Chondrocyte (in vitro differentiated cells): ENCODE measurements around the gene GPX1. TPM values are rescaled to one million over a fixed set of nuclear protein-coding genes. Genes with fewer than 3 reads are reported as not detected.
"Not testable (repeated sequence)": the region's sequence is repeated elsewhere in the genome, so short reads cannot be mapped to it uniquely, and the experiment has no call there.

Experiments
- DNase-seq: peaks from one replicate; pipeline ENCODE4 v3.0.0; 2021; ENCODE audit warnings: mixed read lengths, low spot score
- H3K27ac Mint-ChIP-seq: one replicate; pipeline ENCODE4 v1.8.0; 2021; ENCODE audit warnings: mild to moderate bottlenecking, moderate library complexity, mixed read lengths; ENCODE audit not compliant: unreplicated experiment
- H3K27me3 Mint-ChIP-seq: 2 replicates; pipeline ENCODE4 v1.8.0; 2021; ENCODE audit warnings: low read depth, mixed read lengths
- H3K36me3 Mint-ChIP-seq: 2 replicates; pipeline ENCODE4 v1.8.0; 2021; ENCODE audit warnings: low read depth, mixed read lengths
- H3K4me1 Mint-ChIP-seq: 2 replicates; pipeline ENCODE4 v1.8.0; 2021; ENCODE audit warnings: low read depth, mild to moderate bottlenecking, mixed read lengths
- H3K4me3 Mint-ChIP-seq: one replicate; pipeline ENCODE4 v1.8.0; 2021; ENCODE audit warnings: mild to moderate bottlenecking, moderate library complexity, mixed read lengths; ENCODE audit not compliant: unreplicated experiment
- H3K9me3 Mint-ChIP-seq: 2 replicates; pipeline ENCODE4 v1.8.0; 2021; ENCODE audit warnings: low read depth, mixed read lengths
- CTCF ChIP-seq: fragments of 200-600 bp; sonication (generic); IDR thresholded peaks from 2 replicates; pipeline ENCODE4 v1.5.0; 2021; ENCODE audit warnings: antibody characterized with exemption, mild to moderate bottlenecking, moderate library complexity
- total RNA-seq: library from RNA; stranded (reverse); gene quantifications from 3 replicates; pipeline ENCODE4 v1.2.1, GENCODE V29; 2021

Gene GPX1
- total RNA-seq, 1 donor from 2014 or later, result 92.6 TPM

- Mint-ChIP-seq H3K9me3 (no peaks in the 10 kb centered on the region), H3K36me3 (peaks cover 13% of the 10 kb centered on the region), H3K4me3 (no peak overlapping the region), H3K4me1 (peaks cover 61% of the 10 kb centered on the region), H3K27me3 (no peaks in the 10 kb centered on the region), H3K27ac (peak overlapping the region; percentile 85)
- no peak for DNase-seq
- TF ChIP-seq CTCF, result no peak
Observed at GRCh38 chr3:49399461-49399860, 41.3 kb upstream of the GPX1 start.

- TF ChIP-seq CTCF, result no peak
- Mint-ChIP-seq H3K4me3 (no peak overlapping the region), H3K27me3 (no peaks in the 10 kb centered on the region), H3K36me3 (peaks cover 14% of the 10 kb centered on the region), H3K4me1 (peaks cover 60% of the 10 kb centered on the region), H3K27ac (peak overlapping the region; percentile 80), H3K9me3 (no peaks in the 10 kb centered on the region)
- no peak for DNase-seq
Observed at GRCh38 chr3:49397470-49397869, 39.3 kb upstream of the GPX1 start.

- not testable (repeated sequence) for H3K4me3 Mint-ChIP-seq, H3K27me3 Mint-ChIP-seq, H3K9me3 Mint-ChIP-seq
- Mint-ChIP-seq H3K36me3 (peaks cover 11% of the 10 kb centered on the region), H3K4me1 (peaks cover 39% of the 10 kb centered on the region), H3K27ac (peak overlapping the region; percentile 70)
- DNase-seq, result peak; percentile 14
Observed at GRCh38 chr3:49391310-49391709, 33.2 kb upstream of the GPX1 start.

GRCh38 chr3:49389297-49389696 is 31.1 kb upstream of the GPX1 start:
- Mint-ChIP-seq H3K4me3 (no peak overlapping the region), H3K36me3 (peaks cover 3% of the 10 kb centered on the region), H3K4me1 (peaks cover 40% of the 10 kb centered on the region), H3K27me3 (no peaks in the 10 kb centered on the region), H3K27ac (no peak overlapping the region), H3K9me3 (no peaks in the 10 kb centered on the region)
- peak; percentile 0 for DNase-seq
- TF ChIP-seq CTCF, result no peak

GRCh38 chr3:49388289-49388820 is 30.2 kb upstream of the GPX1 start:
- H3K27me3 Mint-ChIP-seq, result no peaks in the 10 kb centered on the region
- no peak for TF ChIP-seq CTCF
- DNase-seq, result peak; percentile 18
- peaks cover 3% of the 10 kb centered on the region for H3K36me3 Mint-ChIP-seq
- H3K27ac Mint-ChIP-seq, result peak overlapping the region; percentile 80
- no peaks in the 10 kb centered on the region for H3K9me3 Mint-ChIP-seq
- H3K4me1 Mint-ChIP-seq, result peaks cover 47% of the 10 kb centered on the region
- no peak overlapping the region for H3K4me3 Mint-ChIP-seq

GRCh38 chr3:49387721-49388120 is 29.6 kb upstream of the GPX1 start:
- H3K27me3 Mint-ChIP-seq, result no peaks in the 10 kb centered on the region
- H3K4me1 Mint-ChIP-seq, result peaks cover 45% of the 10 kb centered on the region
- DNase-seq, result no peak
- no peak overlapping the region for H3K4me3 Mint-ChIP-seq
- H3K9me3 Mint-ChIP-seq, result no peaks in the 10 kb centered on the region
- H3K36me3 Mint-ChIP-seq, result peaks cover 3% of the 10 kb centered on the region
- peak overlapping the region; percentile 80 for H3K27ac Mint-ChIP-seq
- TF ChIP-seq CTCF, result no peak
